ENCODE results near the gene CPNE2.

GRCh38 chr16:57143149-57143921 is 51.0 kb downstream of the CPNE2 start:
- TF ChIP-seq CTCF (IDR thresholded peaks at IDR 0.05) (no peak), POLR2A (IDR thresholded peaks at IDR 0.05) (no peak)

All from vagina (tissue), 2 donors.